Measurements from ENCODE around the gene HOXA3. TPM values are rescaled to one million over a fixed set of nuclear protein-coding genes. Genes with fewer than 3 reads are reported as not detected.
A peak's percentile ranks its signal among the peaks of the same experiment; 100 is the strongest.

HOXA3 gene
- total and polyA plus RNA-seq, 2 of the 13 experiments (the other 11 are each of a cell fraction or from before 2014, with no cell fraction given) = 2.9 to 4.6 TPM

DNA sequence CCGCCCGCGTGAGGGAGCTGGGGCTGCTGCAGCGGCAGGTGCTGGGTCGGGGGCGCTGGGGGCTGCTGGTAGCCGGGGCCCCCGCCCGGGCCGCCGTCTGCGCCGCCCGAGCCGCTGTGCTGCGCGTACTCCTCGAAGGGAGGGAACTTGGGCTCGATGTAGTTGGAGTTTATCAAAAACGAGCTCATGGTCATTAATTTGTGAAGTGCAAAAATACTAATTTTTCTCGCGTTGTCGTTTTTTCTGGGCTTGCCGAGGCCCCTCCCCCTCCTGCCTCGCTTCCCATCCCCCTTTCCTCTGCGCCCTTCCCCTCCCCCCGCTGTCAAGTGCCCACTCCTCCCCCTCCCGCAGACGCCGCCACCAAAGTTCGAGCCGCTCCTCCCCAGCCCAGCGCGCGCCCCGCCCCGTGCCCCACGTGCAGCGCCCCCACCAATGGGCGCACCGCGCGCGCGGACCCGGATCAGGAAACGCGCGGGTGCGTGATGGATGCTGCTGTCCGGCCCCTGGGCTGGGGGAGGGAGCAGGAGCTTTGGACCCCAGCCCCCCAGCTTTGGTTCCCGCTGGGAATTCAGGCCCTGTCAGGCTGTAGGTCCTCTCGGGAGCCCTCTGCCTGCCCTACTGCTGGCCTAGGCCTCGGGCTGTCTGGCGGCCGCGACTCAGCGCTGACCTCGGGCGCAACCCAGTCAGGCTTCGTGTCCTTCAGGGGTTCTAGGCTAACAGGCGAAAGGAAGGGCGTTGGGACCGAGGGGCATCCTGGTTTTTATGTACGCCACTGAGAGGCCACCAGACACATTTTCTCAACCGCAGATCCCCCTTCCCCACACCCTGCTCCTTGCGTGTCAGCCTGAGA, 21.6 kb downstream of the HOXA3 start, which contains the start of gene HOXA4 (continued):
- TF ChIP-seq, protein P1, sequence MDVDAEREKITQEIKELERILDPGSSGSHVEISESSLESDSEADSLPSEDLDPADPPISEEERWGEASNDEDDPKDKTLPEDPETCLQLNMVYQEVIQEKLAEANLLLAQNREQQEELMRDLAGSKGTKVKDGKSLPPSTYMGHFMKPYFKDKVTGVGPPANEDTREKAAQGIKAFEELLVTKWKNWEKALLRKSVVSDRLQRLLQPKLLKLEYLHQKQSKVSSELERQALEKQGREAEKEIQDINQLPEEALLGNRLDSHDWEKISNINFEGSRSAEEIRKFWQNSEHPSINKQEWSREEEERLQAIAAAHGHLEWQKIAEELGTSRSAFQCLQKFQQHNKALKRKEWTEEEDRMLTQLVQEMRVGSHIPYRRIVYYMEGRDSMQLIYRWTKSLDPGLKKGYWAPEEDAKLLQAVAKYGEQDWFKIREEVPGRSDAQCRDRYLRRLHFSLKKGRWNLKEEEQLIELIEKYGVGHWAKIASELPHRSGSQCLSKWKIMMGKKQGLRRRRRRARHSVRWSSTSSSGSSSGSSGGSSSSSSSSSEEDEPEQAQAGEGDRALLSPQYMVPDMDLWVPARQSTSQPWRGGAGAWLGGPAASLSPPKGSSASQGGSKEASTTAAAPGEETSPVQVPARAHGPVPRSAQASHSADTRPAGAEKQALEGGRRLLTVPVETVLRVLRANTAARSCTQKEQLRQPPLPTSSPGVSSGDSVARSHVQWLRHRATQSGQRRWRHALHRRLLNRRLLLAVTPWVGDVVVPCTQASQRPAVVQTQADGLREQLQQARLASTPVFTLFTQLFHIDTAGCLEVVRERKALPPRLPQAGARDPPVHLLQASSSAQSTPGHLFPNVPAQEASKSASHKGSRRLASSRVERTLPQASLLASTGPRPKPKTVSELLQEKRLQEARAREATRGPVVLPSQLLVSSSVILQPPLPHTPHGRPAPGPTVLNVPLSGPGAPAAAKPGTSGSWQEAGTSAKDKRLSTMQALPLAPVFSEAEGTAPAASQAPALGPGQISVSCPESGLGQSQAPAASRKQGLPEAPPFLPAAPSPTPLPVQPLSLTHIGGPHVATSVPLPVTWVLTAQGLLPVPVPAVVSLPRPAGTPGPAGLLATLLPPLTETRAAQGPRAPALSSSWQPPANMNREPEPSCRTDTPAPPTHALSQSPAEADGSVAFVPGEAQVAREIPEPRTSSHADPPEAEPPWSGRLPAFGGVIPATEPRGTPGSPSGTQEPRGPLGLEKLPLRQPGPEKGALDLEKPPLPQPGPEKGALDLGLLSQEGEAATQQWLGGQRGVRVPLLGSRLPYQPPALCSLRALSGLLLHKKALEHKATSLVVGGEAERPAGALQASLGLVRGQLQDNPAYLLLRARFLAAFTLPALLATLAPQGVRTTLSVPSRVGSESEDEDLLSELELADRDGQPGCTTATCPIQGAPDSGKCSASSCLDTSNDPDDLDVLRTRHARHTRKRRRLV (CRISPR knock-in tag; IDR thresholded peaks at IDR 0.05) = no peak
- no peak for TF ChIP-seq ZNF781 (CRISPR knock-in tag; IDR thresholded peaks at IDR 0.05; ENCODE audit: borderline replicate concordance, not compliant biosample characterization)
- no peak for TF ChIP-seq ZNF709 (CRISPR knock-in tag; IDR thresholded peaks at IDR 0.05)
- no peak for TF ChIP-seq TRIM24 (CRISPR knock-in tag; IDR thresholded peaks at IDR 0.05)
- TF ChIP-seq HMG20A (CRISPR knock-in tag; IDR thresholded peaks at IDR 0.05; ENCODE audit: borderline replicate concordance) = no peak; the same call in 1 of the 2 replicates
- no peak for TF ChIP-seq TCF7L2 (IDR thresholded peaks at IDR 0.05; ENCODE audit: low read depth, low read length)
- no peak for TF ChIP-seq PCBP2 (optimal IDR thresholded peaks at IDR 0.05; ENCODE audit: low read depth, low read length, poor library complexity, severe bottlenecking)
- TF ChIP-seq, protein P2, sequence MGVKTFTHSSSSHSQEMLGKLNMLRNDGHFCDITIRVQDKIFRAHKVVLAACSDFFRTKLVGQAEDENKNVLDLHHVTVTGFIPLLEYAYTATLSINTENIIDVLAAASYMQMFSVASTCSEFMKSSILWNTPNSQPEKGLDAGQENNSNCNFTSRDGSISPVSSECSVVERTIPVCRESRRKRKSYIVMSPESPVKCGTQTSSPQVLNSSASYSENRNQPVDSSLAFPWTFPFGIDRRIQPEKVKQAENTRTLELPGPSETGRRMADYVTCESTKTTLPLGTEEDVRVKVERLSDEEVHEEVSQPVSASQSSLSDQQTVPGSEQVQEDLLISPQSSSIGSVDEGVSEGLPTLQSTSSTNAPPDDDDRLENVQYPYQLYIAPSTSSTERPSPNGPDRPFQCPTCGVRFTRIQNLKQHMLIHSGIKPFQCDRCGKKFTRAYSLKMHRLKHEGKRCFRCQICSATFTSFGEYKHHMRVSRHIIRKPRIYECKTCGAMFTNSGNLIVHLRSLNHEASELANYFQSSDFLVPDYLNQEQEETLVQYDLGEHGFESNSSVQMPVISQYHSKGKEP (CRISPR knock-in tag; IDR thresholded peaks at IDR 0.05) = no peak
- no peak for TF ChIP-seq RCOR2 (CRISPR knock-in tag; IDR thresholded peaks at IDR 0.05)
- peak; percentile 73 for TF ChIP-seq HOXA3 (CRISPR knock-in tag; IDR thresholded peaks at IDR 0.05)
- peak; percentile 36; the same call in 1 of the 2 replicates for TF ChIP-seq HNF4G (IDR thresholded peaks at IDR 0.05; ENCODE audit: borderline replicate concordance, low read depth, low read length)
- no peak for TF ChIP-seq HNF4G (CRISPR knock-in tag; IDR thresholded peaks at IDR 0.05; ENCODE audit: borderline replicate concordance, low read depth)
- TF ChIP-seq, protein P3, sequence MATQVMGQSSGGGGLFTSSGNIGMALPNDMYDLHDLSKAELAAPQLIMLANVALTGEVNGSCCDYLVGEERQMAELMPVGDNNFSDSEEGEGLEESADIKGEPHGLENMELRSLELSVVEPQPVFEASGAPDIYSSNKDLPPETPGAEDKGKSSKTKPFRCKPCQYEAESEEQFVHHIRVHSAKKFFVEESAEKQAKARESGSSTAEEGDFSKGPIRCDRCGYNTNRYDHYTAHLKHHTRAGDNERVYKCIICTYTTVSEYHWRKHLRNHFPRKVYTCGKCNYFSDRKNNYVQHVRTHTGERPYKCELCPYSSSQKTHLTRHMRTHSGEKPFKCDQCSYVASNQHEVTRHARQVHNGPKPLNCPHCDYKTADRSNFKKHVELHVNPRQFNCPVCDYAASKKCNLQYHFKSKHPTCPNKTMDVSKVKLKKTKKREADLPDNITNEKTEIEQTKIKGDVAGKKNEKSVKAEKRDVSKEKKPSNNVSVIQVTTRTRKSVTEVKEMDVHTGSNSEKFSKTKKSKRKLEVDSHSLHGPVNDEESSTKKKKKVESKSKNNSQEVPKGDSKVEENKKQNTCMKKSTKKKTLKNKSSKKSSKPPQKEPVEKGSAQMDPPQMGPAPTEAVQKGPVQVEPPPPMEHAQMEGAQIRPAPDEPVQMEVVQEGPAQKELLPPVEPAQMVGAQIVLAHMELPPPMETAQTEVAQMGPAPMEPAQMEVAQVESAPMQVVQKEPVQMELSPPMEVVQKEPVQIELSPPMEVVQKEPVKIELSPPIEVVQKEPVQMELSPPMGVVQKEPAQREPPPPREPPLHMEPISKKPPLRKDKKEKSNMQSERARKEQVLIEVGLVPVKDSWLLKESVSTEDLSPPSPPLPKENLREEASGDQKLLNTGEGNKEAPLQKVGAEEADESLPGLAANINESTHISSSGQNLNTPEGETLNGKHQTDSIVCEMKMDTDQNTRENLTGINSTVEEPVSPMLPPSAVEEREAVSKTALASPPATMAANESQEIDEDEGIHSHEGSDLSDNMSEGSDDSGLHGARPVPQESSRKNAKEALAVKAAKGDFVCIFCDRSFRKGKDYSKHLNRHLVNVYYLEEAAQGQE (IDR thresholded peaks at IDR 0.05; ENCODE audit: borderline replicate concordance in 1 of 2, low read depth in 1 of 2, low read length in 2 of 2) = peak in 1 of 2 experiments; percentile 41; a peak in 1 of 4 replicates
- TF ChIP-seq ZNF326 (CRISPR knock-in tag; IDR thresholded peaks at IDR 0.05; ENCODE audit: borderline replicate concordance) = no peak
- TF ChIP-seq FOXK2 (IDR thresholded peaks at IDR 0.05) = no peak
- no peak for TF ChIP-seq ESRRA (CRISPR knock-in tag; IDR thresholded peaks at IDR 0.05; ENCODE audit: low read depth)
- peak; percentile 59; the same call in 1 of the 2 replicates for TF ChIP-seq PHF21A (CRISPR knock-in tag; IDR thresholded peaks at IDR 0.05)
- no peak for TF ChIP-seq ADNP (CRISPR knock-in tag; IDR thresholded peaks at IDR 0.05)
- TF ChIP-seq, protein P4, sequence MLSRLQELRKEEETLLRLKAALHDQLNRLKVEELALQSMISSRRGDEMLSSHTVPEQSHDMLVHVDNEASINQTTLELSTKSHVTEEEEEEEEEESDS (CRISPR knock-in tag; IDR thresholded peaks at IDR 0.05; ENCODE audit: borderline replicate concordance) = no peak; the same call in 1 of the 2 replicates

All from HepG2 (cell line).